Measurements from ENCODE around the gene TNS3. TPM values are rescaled to one million over a fixed set of nuclear protein-coding genes. Genes with fewer than 3 reads are reported as not detected.

The TNS3 gene
- total and polyA plus RNA-seq, 2 of the 13 experiments (the other 11 are each of a cell fraction or from before 2014, with no cell fraction given), result 52.9 to 55.7 TPM

- TF ChIP-seq MYC (CRISPR knock-in tag; IDR thresholded peaks at IDR 0.05; ENCODE audit: borderline replicate concordance) (0 out of 2 replicates have a peak, but pooled peaks have one; percentile 19), XRCC5 (optimal IDR thresholded peaks at IDR 0.05; ENCODE audit: low read length) (no peak), HHEX (CRISPR knock-in tag; IDR thresholded peaks at IDR 0.05) (no peak), ZNF597 (CRISPR knock-in tag; IDR thresholded peaks at IDR 0.05) (no peak), ATAD3A (CRISPR knock-in tag; IDR thresholded peaks at IDR 0.05) (no peak), KLF9 (CRISPR knock-in tag; IDR thresholded peaks at IDR 0.05; ENCODE audit: low read depth) (no peak), TARDBP (CRISPR knock-in tag; IDR thresholded peaks at IDR 0.05) (peak; percentile 58), ZNF678 (CRISPR knock-in tag; IDR thresholded peaks at IDR 0.05) (no peak), POLR2AphosphoS5 (IDR thresholded peaks at IDR 0.05; ENCODE audit: low read depth, low read length) (no peak), ZNF337 (CRISPR knock-in tag; IDR thresholded peaks at IDR 0.05; ENCODE audit: borderline replicate concordance, low read depth) (no peak), CAMTA2 (CRISPR knock-in tag; IDR thresholded peaks at IDR 0.05; ENCODE audit: borderline replicate concordance) (no peak), ZFY (CRISPR knock-in tag; IDR thresholded peaks at IDR 0.05) (no peak; the same call in 1 of the 2 replicates), ELK4 (CRISPR knock-in tag; IDR thresholded peaks at IDR 0.05; ENCODE audit: borderline replicate concordance) (no peak), ZNF512B (CRISPR knock-in tag; IDR thresholded peaks at IDR 0.05; ENCODE audit: borderline replicate concordance) (no peak), HNF4A (CRISPR knock-in tag; IDR thresholded peaks at IDR 0.05) (peak; percentile 25; the same call in 1 of the 2 replicates), TRAFD1 (CRISPR knock-in tag; IDR thresholded peaks at IDR 0.05; ENCODE audit: borderline replicate concordance) (no peak), MAFG (CRISPR knock-in tag; IDR thresholded peaks at IDR 0.05) (no peak), MAX (IDR thresholded peaks at IDR 0.05) (no peak), ZNF552 (CRISPR knock-in tag; IDR thresholded peaks at IDR 0.05; ENCODE audit: borderline replicate concordance) (no peak), KDM5A (IDR thresholded peaks at IDR 0.05; ENCODE audit: borderline replicate concordance, low read length) (no peak), NCOR1 (IDR thresholded peaks at IDR 0.05; ENCODE audit: borderline replicate concordance, low read length) (0 out of 2 replicates have a peak, but pooled peaks have one; percentile 38), SOX13 (IDR thresholded peaks at IDR 0.05) (no peak), SOX13 (CRISPR knock-in tag; conservative IDR thresholded peaks at IDR 0.05 in 1 of 2, IDR thresholded peaks at IDR 0.05 in 1 of 2) (peak in 1 of 2 experiments; percentile 50; a peak in 2 of 4 replicates), DRAP1 (CRISPR knock-in tag; IDR thresholded peaks at IDR 0.05) (peak; percentile 13; the same call in 1 of the 2 replicates)
Measured at GRCh38 chr7:47611045-47611511, 29.2 kb upstream of the TNS3 start (continued).

All from HepG2 (cell line).